GM21528 (cell line): ENCODE results near the gene RBM20.
A peak's percentile ranks its signal among the peaks of the same experiment; 100 is the strongest.

Experiments
- ATAC-seq: cut with Tn5 transposase; IDR thresholded peaks from one replicate; pipeline ENCODE4 v1.9.1; 2021; ENCODE audit warnings: mild to moderate bottlenecking, moderate library complexity; ENCODE audit not compliant: unreplicated experiment, low FRiP score

Gene RBM20

GRCh38 chr10:110861930-110862649 is 218.0 kb downstream of the RBM20 start:
- no peak for ATAC-seq

- no peak for ATAC-seq
These were observed 218.8 kb downstream of the RBM20 start for GRCh38 chr10:110862961-110863360.

- no peak for ATAC-seq
These were observed 219.2 kb downstream of the RBM20 start for GRCh38 chr10:110863361-110863760.

GRCh38 chr10:110863956-110864355 is 219.8 kb downstream of the RBM20 start:
- no peak for ATAC-seq

GRCh38 chr10:110864662-110865140 is 220.6 kb downstream of the RBM20 start:
- peak; percentile 55 for ATAC-seq

GRCh38 chr10:110865186-110865808 is 221.2 kb downstream of the RBM20 start:
- no peak for ATAC-seq

- ATAC-seq, result peak; percentile 23
These were observed 221.8 kb downstream of the RBM20 start for GRCh38 chr10:110865809-110866482.

- peak; percentile 26 for ATAC-seq
These were observed 223.1 kb downstream of the RBM20 start for GRCh38 chr10:110867011-110867806.

GRCh38 chr10:110867807-110868465 is 223.8 kb downstream of the RBM20 start:
- no peak for ATAC-seq

- ATAC-seq, result no peak
These were observed 224.8 kb downstream of the RBM20 start for GRCh38 chr10:110868981-110869380.

GRCh38 chr10:110870823-110871297 is 226.7 kb downstream of the RBM20 start:
- no peak for ATAC-seq

- peak; percentile 74 for ATAC-seq
These were observed 227.4 kb downstream of the RBM20 start, which contains the start of gene PDCD4 for GRCh38 chr10:110871298-110872084. Gene PDCD4 (plus strand): TSS chr10:110871928. CDS start chr10:110876028, 4,100 bp downstream.

- ATAC-seq, result peak; percentile 55
These were observed 228.2 kb downstream of the RBM20 start for GRCh38 chr10:110872145-110872983.

- no peak for ATAC-seq
These were observed 229.1 kb downstream of the RBM20 start for GRCh38 chr10:110872984-110873923.

GRCh38 chr10:110873951-110874350 is 229.8 kb downstream of the RBM20 start:
- ATAC-seq, result no peak

GRCh38 chr10:110876000-110876399 is 231.9 kb downstream of the RBM20 start:
- no peak for ATAC-seq

GRCh38 chr10:110876788-110877187 is 232.7 kb downstream of the RBM20 start:
- ATAC-seq, result no peak
